H1 (cell line): ENCODE data around the gene RAP1A. TPM values are rescaled to one million over a fixed set of nuclear protein-coding genes. Genes with fewer than 3 reads are reported as not detected.
A peak's percentile ranks its signal among the peaks of the same experiment; 100 is the strongest.

Source experiments
- CTCF ChIA-PET: fragments of 300-600 bp; sonication (Branson Sonifier 250); formaldehyde crosslinking; loops from one replicate; lab custom pipeline; 2021; ENCODE audit not compliant: partially characterized antibody; lab: Charles Lee
- POLR2A ChIA-PET: fragments of 300-600 bp; sonication (Branson Sonifier 250); formaldehyde crosslinking; loops from one replicate; lab custom pipeline; 2021; ENCODE audit warnings: inconsistent platforms; ENCODE audit not compliant: partially characterized antibody; lab: Charles Lee
- DNase-seq, 2 experiments: peaks; one replicate each; pipeline versions ENCODE4 v3.0.0 to v3.0.0-alpha.2; 2010 to 2022; ENCODE audit warnings: low spot score in 2 of 2, low read depth in 1 of 2, mixed read lengths in 1 of 2
- FAIRE-seq: peaks from 2 replicates; lab custom pipeline; 2011; peaks lifted over from hg19 to GRCh38; lab: Jason Lieb, UNC
- H2AFZ ChIP-seq: 2 replicates; pipeline ENCODE4 v1.8.1; 2012; ENCODE audit warnings: low read length, inconsistent platforms
- H2AK5ac ChIP-seq: 2 replicates; pipeline ENCODE4 v1.6.1; 2013; ENCODE audit warnings: low read depth, low read length
- H2BK120ac ChIP-seq: replicated peaks from 2 replicates; pipeline ENCODE3; 2013; ENCODE audit warnings: low read depth, low read length, inconsistent platforms
- H2BK12ac ChIP-seq: 2 replicates; pipeline ENCODE4 v1.6.1; 2013; ENCODE audit warnings: low read depth, low read length
- H2BK15ac ChIP-seq: 2 replicates; pipeline ENCODE4 v1.6.1; 2013; ENCODE audit warnings: low read length
- H2BK20ac ChIP-seq: 2 replicates; pipeline ENCODE4 v1.6.1; 2013; ENCODE audit warnings: low read length
- H2BK5ac ChIP-seq: 2 replicates; pipeline ENCODE4 v1.6.1; 2013; ENCODE audit warnings: low read depth, low read length
- H3K14ac ChIP-seq: 2 replicates; pipeline ENCODE4 v1.6.1; 2013; ENCODE audit warnings: inconsistent platforms; ENCODE audit not compliant: insufficient read length
- H3K18ac ChIP-seq: 2 replicates; pipeline ENCODE4 v1.6.1; 2013; ENCODE audit warnings: low read length; ENCODE audit errors: extremely low read depth
- H3K23ac ChIP-seq: 2 replicates; pipeline ENCODE4 v1.6.1; 2013; ENCODE audit warnings: inconsistent platforms; ENCODE audit not compliant: insufficient read length
- H3K23me2 ChIP-seq: 2 replicates; pipeline ENCODE4 v1.6.1; 2013; ENCODE audit warnings: low read depth, low read length
- H3K27ac ChIP-seq: 2 replicates; pipeline ENCODE4 v1.6.1; 2011; ENCODE audit warnings: low read depth, low read length, inconsistent platforms
- H3K27me3 ChIP-seq, 4 experiments: replicated peaks in 1 of 4; 1 replicate in 1 of 4; 2 replicates in 3 of 4; pipeline versions ENCODE4 v1.6.1 to v1.8.1; 2011 to 2013; ENCODE audit warnings: low read length in 3 of 4, mild to moderate bottlenecking in 3 of 4, inconsistent platforms in 2 of 4, mixed read lengths in 2 of 4, moderate library complexity in 1 of 4; ENCODE audit not compliant: control insufficient read depth in 3 of 4, insufficient read depth in 3 of 4; ENCODE audit errors: extremely low read depth in 1 of 4
- H3K36me3 ChIP-seq, 4 experiments: 2 replicates each; pipeline versions ENCODE4 v1.6.1 to v1.8.1; 2011 to 2013; ENCODE audit warnings: mild to moderate bottlenecking in 4 of 4, low read length in 3 of 4, moderate library complexity in 2 of 4, control low read depth in 1 of 4, inconsistent platforms in 1 of 4; ENCODE audit not compliant: insufficient read depth in 4 of 4, control insufficient read depth in 2 of 4
- H3K4ac ChIP-seq: replicated peaks from 2 replicates; pipeline ENCODE3; 2013; ENCODE audit warnings: low read length, low read depth, mixed read lengths, inconsistent platforms; ENCODE audit not compliant: insufficient read length
- H3K4me1 ChIP-seq, 4 experiments: replicated peaks in 1 of 4; 1 replicate in 1 of 4; 2 replicates in 3 of 4; pipeline versions ENCODE4 v1.6.1 to v1.8.1; 2011 to 2013; ENCODE audit warnings: low read length in 3 of 4, inconsistent platforms in 2 of 4, mixed read lengths in 1 of 4; ENCODE audit not compliant: insufficient read depth in 4 of 4, control insufficient read depth in 3 of 4
- H3K4me2 ChIP-seq, 2 experiments: 2 replicates each; pipeline versions ENCODE4 v1.6.1 to v1.8.1; 2011 to 2013; ENCODE audit warnings: low read depth in 2 of 2, low read length in 2 of 2, control low read depth in 1 of 2, inconsistent platforms in 1 of 2, mild to moderate bottlenecking in 1 of 2; ENCODE audit not compliant: insufficient read depth in 1 of 2
- H3K4me3 ChIP-seq, 4 experiments: fragments of 200-600, 300-600 bp in 1 of 4; sonication (generic), shearing (Covaris generic), sonication (Bioruptor Twin) in 1 of 4; 2 replicates each; pipeline versions ENCODE4 v1.5.1 to v1.8.1; 2011 to 2016; ENCODE audit warnings: low read length in 4 of 4, low read depth in 3 of 4, control low read depth in 2 of 4, inconsistent platforms in 2 of 4, mild to moderate bottlenecking in 2 of 4, mixed read lengths in 1 of 4, moderate library complexity in 1 of 4; ENCODE audit not compliant: insufficient read depth in 2 of 4; ENCODE audit errors: extremely low read depth in 1 of 4
- H3K56ac ChIP-seq: replicated peaks from 2 replicates; pipeline ENCODE3; 2013; ENCODE audit warnings: low read depth, mild to moderate bottlenecking, mixed read lengths, low read length, inconsistent platforms; ENCODE audit not compliant: insufficient read length
- H3K79me1 ChIP-seq: 2 replicates; pipeline ENCODE4 v1.6.1; 2013; ENCODE audit warnings: low read depth, low read length, control low read depth
- H3K79me2 ChIP-seq, 2 experiments: 2 replicates each; pipeline versions ENCODE4 v1.6.1 to v1.8.1; 2012 to 2013; ENCODE audit warnings: low read length in 2 of 2, mild to moderate bottlenecking in 2 of 2, inconsistent platforms in 1 of 2; ENCODE audit not compliant: insufficient read depth in 2 of 2, control insufficient read depth in 1 of 2
- H3K9ac ChIP-seq, 4 experiments: replicated peaks in 1 of 4; 1 replicate in 1 of 4; 2 replicates in 3 of 4; pipeline versions ENCODE4 v1.6.1 to v1.8.1; 2011 to 2013; ENCODE audit warnings: low read depth in 3 of 4, low read length in 3 of 4, control low read depth in 2 of 4, mild to moderate bottlenecking in 2 of 4, moderate library complexity in 2 of 4, inconsistent platforms in 1 of 4; ENCODE audit errors: extremely low read depth in 1 of 4
- H3K9me3 ChIP-seq, 2 experiments: 2 replicates each; pipeline versions ENCODE4 v1.6.1 to v1.8.1; 2012 to 2013; ENCODE audit warnings: mild to moderate bottlenecking in 2 of 2, moderate library complexity in 2 of 2, control low read depth in 1 of 2, inconsistent platforms in 1 of 2, low read depth in 1 of 2, low read length in 1 of 2, mixed read lengths in 1 of 2; ENCODE audit not compliant: insufficient read depth in 2 of 2
- H4K20me1 ChIP-seq, 2 experiments: replicated peaks in 1 of 2; 2 replicates each; pipeline versions ENCODE3 to v1.8.1; 2011 to 2013; ENCODE audit warnings: inconsistent platforms in 2 of 2, low read length in 2 of 2, mild to moderate bottlenecking in 1 of 2; ENCODE audit not compliant: insufficient read depth in 2 of 2, control insufficient read depth in 1 of 2
- H4K5ac ChIP-seq: 2 replicates; pipeline ENCODE4 v1.6.1; 2013; ENCODE audit warnings: low read length, low read depth, mixed read lengths, inconsistent platforms; ENCODE audit not compliant: insufficient read length
- H4K8ac ChIP-seq: 2 replicates; pipeline ENCODE4 v1.8.0; 2013; ENCODE audit warnings: mild to moderate bottlenecking, moderate library complexity, low read length, inconsistent platforms; ENCODE audit not compliant: insufficient read depth; ENCODE audit errors: extremely low read depth
- H4K91ac ChIP-seq: replicated peaks from 2 replicates; pipeline ENCODE3; 2013; ENCODE audit warnings: low read length, mixed read lengths, inconsistent platforms; ENCODE audit not compliant: insufficient read length
- SAP30 ChIP-seq: fragments of 300-600 bp; sonication (generic); IDR thresholded peaks from 2 replicates; pipeline ENCODE4 v1.7.1; 2012; ENCODE audit warnings: low read length, moderate library complexity, mild to moderate bottlenecking, inconsistent platforms; ENCODE audit not compliant: insufficient read depth, insufficient replicate concordance
- WGBS, 2 experiments: shearing (Covaris generic) in 1 of 2; methylation state at CpG; one replicate each; pipeline versions ENCODE4 v1.1.6 to v1.1.7; 2013 to 2015; ENCODE audit warnings: low lambda C conversion rate in 2 of 2, mixed read lengths in 2 of 2, inconsistent platforms in 1 of 2, low coverage in 1 of 2, missing lambda C conversion rate in 1 of 2; ENCODE audit not compliant: insufficient replicate concordance in 2 of 2, insufficient coverage in 1 of 2, insufficient read length in 1 of 2; ENCODE audit errors: extremely low coverage in 1 of 2, missing lambda C conversion rate in 1 of 2; 5-methylcytosine and 5-hydroxymethylcytosine counted together
- polyA plus RNA-seq, 7 experiments: library from polyadenylated mRNA; depleted of rRNA in 3 of 7; stranded (reverse) in 5 of 7; unstranded in 2 of 7; fragments of >200 nt in 5 of 7; fragments of 200-250 nt in 2 of 7; gene quantifications; 1 replicate in 5 of 7; 2 replicates in 1 of 7; 4 replicates in 1 of 7; pipeline versions ENCODE4 v1.2.1 to v1.2.3, GENCODE V29; 2011 to 2013; ENCODE audit warnings: missing spikeins in 2 of 7, mixed read lengths in 2 of 7
- total RNA-seq: library from RNA; stranded (reverse); fragmentation: NEBNext Ultra II Directional; extraction: Animal tissue kit (Norgen Biotek cat#: 25700); gene quantifications from 2 replicates; pipeline ENCODE4 v1.2.1, GENCODE V29; 2021

The RAP1A gene
- total and polyA plus RNA-seq, 2 of the 8 experiments (the other 6 are each of a cell fraction or from before 2014, with no cell fraction given), result 10.9 to 35.8 TPM

GRCh38 chr1:111738133-111738435, 118.5 kb downstream of the RAP1A start:
- Histone ChIP-seq H4K91ac (no peak overlapping the region), H2AK5ac (no peak overlapping the region), H3K9me3 (no peaks in the 10 kb centered on the region), H3K27ac (no peak overlapping the region), H3K23ac (no peak overlapping the region), H3K18ac (peak overlapping the region; percentile 24; the same call in 1 of the 2 replicates), H3K36me3 (no peaks in the 10 kb centered on the region; a peak in 2 of 8 replicates), H3K4me1 (peaks cover 19 to 27% (median 23%) of the 10 kb centered on the region in 4 experiments), H4K8ac (peak overlapping the region; percentile 26; the same call in 1 of the 2 replicates), H4K20me1 (peaks cover 0 to 10% of the 10 kb centered on the region in 2 experiments), H2BK5ac (peak overlapping the region; percentile 40; the same call in 1 of the 2 replicates), H3K27me3 (peaks cover 0 to 6% (median 4%) of the 10 kb centered on the region in 4 experiments; a peak in 3 of 7 replicates), H3K4me3 (peak overlapping the region; percentile 62 to 74 (median 71)), H4K5ac (no peak overlapping the region), H2AFZ (no peak overlapping the region), H3K4me2 (peak overlapping the region; percentile 89 to 97), H2BK120ac (no peak overlapping the region), H3K56ac (no peak overlapping the region), H2BK12ac (no peak overlapping the region), H2BK15ac (no peak overlapping the region), H2BK20ac (no peak overlapping the region), H3K14ac (no peak overlapping the region), H3K79me2 (peaks cover 0 to 38% of the 10 kb centered on the region in 2 experiments; a peak in 3 of 4 replicates), H3K23me2 (peaks cover 16% of the 10 kb centered on the region; the same call in 1 of the 2 replicates), H3K79me1 (peaks cover 5% of the 10 kb centered on the region; the same call in 1 of the 2 replicates), H3K9ac (peak overlapping the region in 1 of 4 experiments; percentile 5; a peak in 3 of 7 replicates), H3K4ac (no peak overlapping the region)
- FAIRE-seq (no peak), DNase-seq (no peak)
- ChIA-PET CTCF (interaction anchor here (0.7 to 42.0 kb wide), 4 partner anchors 6 to 38 kb away, joined by 3 to 1070 read pairs (median 540); partner anchors contain the start of genes DDX20 and INKA2), POLR2A (interaction anchor here (1.3 to 19.0 kb wide), 6 partner anchors 12 to 119 kb away, joined by 3 to 343 read pairs (median 21); partner anchors contain the start of genes DDX20 and RAP1A)
- WGBS, 2 experiments, result 5% methylated on average over 8 of the region's 9 CpGs; no CpG with 5 or more reads in 1 of the 2 experiments
- peak; percentile 44 for TF ChIP-seq SAP30
